ENCODE data around the gene RBM48.
A peak's percentile ranks its signal among the peaks of the same experiment; 100 is the strongest.
"Not testable (repeated sequence)": the region's sequence is repeated elsewhere in the genome, so short reads cannot be mapped to it uniquely, and the experiment has no call there.

RBM48 gene

GRCh38 chr7:92528188-92528957, at the start of gene RBM48, which contains the start of gene PEX1:
Gene RBM48, plus strand, starts transcription at chr7:92528795. Its CDS starts 19 bp downstream, at chr7:92528814.
Gene PEX1, minus strand, starts transcription at chr7:92528520. Its CDS starts 85 bp downstream, at chr7:92528435.
- DNase-seq = peak; percentile 93

GRCh38 chr7:92479146-92479545, 49.4 kb upstream of the RBM48 start:
- not testable (repeated sequence) for DNase-seq

- not testable (repeated sequence) for DNase-seq
Observed at GRCh38 chr7:92483624-92484023, 45.0 kb upstream of the RBM48 start.

- DNase-seq = not testable (repeated sequence)
Observed at GRCh38 chr7:92484226-92484625, 44.4 kb upstream of the RBM48 start.

- no peak for DNase-seq
Observed at GRCh38 chr7:92485267-92485892, 43.2 kb upstream of the RBM48 start.

- no peak for DNase-seq
Observed at GRCh38 chr7:92485974-92486373, 42.6 kb upstream of the RBM48 start.

GRCh38 chr7:92487804-92488203, 40.8 kb upstream of the RBM48 start:
- DNase-seq = no peak

- DNase-seq = no peak
Observed at GRCh38 chr7:92489634-92490033, 39.0 kb upstream of the RBM48 start.

- no peak for DNase-seq
Observed at GRCh38 chr7:92496876-92497275, 31.7 kb upstream of the RBM48 start.

- no peak for DNase-seq
Observed at GRCh38 chr7:92498557-92498956, 30.0 kb upstream of the RBM48 start.

GRCh38 chr7:92503767-92504166, 24.8 kb upstream of the RBM48 start:
- DNase-seq = no peak

- no peak for DNase-seq
Observed at GRCh38 chr7:92504563-92504962, 24.0 kb upstream of the RBM48 start.

GRCh38 chr7:92506363-92506762, 22.2 kb upstream of the RBM48 start:
- DNase-seq = no peak

GRCh38 chr7:92508946-92509345, 19.6 kb upstream of the RBM48 start:
- no peak for DNase-seq

- DNase-seq = no peak
Observed at GRCh38 chr7:92513167-92513902, 15.3 kb upstream of the RBM48 start.

- no peak for DNase-seq
Observed at GRCh38 chr7:92517631-92518030, 11.0 kb upstream of the RBM48 start.

- DNase-seq = no peak
Observed at GRCh38 chr7:92520024-92520423, 8.6 kb upstream of the RBM48 start.

- DNase-seq = no peak
Observed at GRCh38 chr7:92523110-92523509, 5.5 kb upstream of the RBM48 start.

GRCh38 chr7:92527300-92528187, 1.1 kb upstream of the RBM48 start:
- peak; percentile 38 for DNase-seq

- no peak for DNase-seq
Observed at GRCh38 chr7:92528958-92529264, 316 bp downstream of the RBM48 start.

- no peak for DNase-seq
Observed at GRCh38 chr7:92534572-92534971, 6.0 kb downstream of the RBM48 start.

- DNase-seq = not testable (repeated sequence)
Observed at GRCh38 chr7:92543542-92543941, 14.9 kb downstream of the RBM48 start.

- not testable (repeated sequence) for DNase-seq
Observed at GRCh38 chr7:92545116-92545515, 16.5 kb downstream of the RBM48 start.
